Hepatocyte (in vitro differentiated cells): Measurements from ENCODE around the gene PER2. TPM values are rescaled to one million over a fixed set of nuclear protein-coding genes. Genes with fewer than 3 reads are reported as not detected.
A peak's percentile ranks its signal among the peaks of the same experiment; 100 is the strongest.

Experiments
- DNase-seq: peaks from one replicate; pipeline ENCODE4 v3.0.0-alpha.2; 2016; ENCODE audit warnings: low spot score
- H2AFZ ChIP-seq: fragments of 200-600 bp; sonication (generic); 2 replicates; pipeline ENCODE4 v1.6.0; 2016; ENCODE audit warnings: antibody characterized with exemption, mild to moderate bottlenecking
- H3K27ac ChIP-seq: fragments of 200-600 bp; sonication (generic); 2 replicates; pipeline ENCODE4 v1.5.1; 2016; ENCODE audit warnings: mild to moderate bottlenecking
- H3K27me3 ChIP-seq: fragments of 200-600 bp; sonication (generic); 2 replicates; pipeline ENCODE4 v1.6.1; 2016
- H3K36me3 ChIP-seq: fragments of 200-600 bp; sonication (generic); replicated peaks from 2 replicates; pipeline ENCODE4 v1.5.1; 2016; ENCODE audit warnings: low read depth; ENCODE audit not compliant: insufficient read depth
- H3K4me1 ChIP-seq: fragments of 200-600 bp; sonication (generic); 2 replicates; pipeline ENCODE4 v1.5.1; 2016; ENCODE audit warnings: mild to moderate bottlenecking, moderate library complexity; ENCODE audit not compliant: insufficient read depth
- H3K4me2 ChIP-seq: fragments of 200-600 bp; sonication (generic); 2 replicates; pipeline ENCODE4 v1.6.0; 2016
- H3K4me3 ChIP-seq: fragments of 200-600 bp; sonication (generic); 2 replicates; pipeline ENCODE4 v1.5.1; 2016; ENCODE audit warnings: mild to moderate bottlenecking
- H3K79me2 ChIP-seq: fragments of 200-600 bp; sonication (generic); 2 replicates; pipeline ENCODE4 v1.6.0; 2017; ENCODE audit warnings: mild to moderate bottlenecking
- H3K9me2 ChIP-seq: fragments of 200-600 bp; sonication (generic); replicated peaks from 2 replicates; pipeline ENCODE4 v1.6.0; 2017; ENCODE audit warnings: mild to moderate bottlenecking; ENCODE audit not compliant: insufficient read depth
- H3K9me3 ChIP-seq: fragments of 200-600 bp; sonication (generic); 2 replicates; pipeline ENCODE4 v1.5.1; 2016; ENCODE audit warnings: low read depth, mild to moderate bottlenecking
- H4K20me1 ChIP-seq: fragments of 200-600 bp; sonication (generic); 2 replicates; pipeline ENCODE4 v1.6.0; 2016; ENCODE audit warnings: mild to moderate bottlenecking; ENCODE audit not compliant: insufficient read depth, poor library complexity, severe bottlenecking
- CTCF ChIP-seq: fragments of 200-600 bp; sonication (generic); IDR thresholded peaks from 2 replicates; pipeline ENCODE4 v1.5.1; 2016; ENCODE audit warnings: antibody characterized with exemption, mild to moderate bottlenecking; ENCODE audit not compliant: poor library complexity
- EZH2 ChIP-seq: fragments of 200-600 bp; sonication (generic); IDR thresholded peaks from 2 replicates; pipeline ENCODE4 v1.6.1; 2016; ENCODE audit warnings: antibody characterized with exemption, mild to moderate bottlenecking, borderline replicate concordance
- EZH2phosphoT487 ChIP-seq: fragments of 200-600 bp; sonication (generic); IDR thresholded peaks from one replicate; pipeline ENCODE4 v1.6.1; 2018; ENCODE audit warnings: antibody characterized with exemption, mild to moderate bottlenecking, low read depth, moderate library complexity; ENCODE audit not compliant: unreplicated experiment, severe bottlenecking
- WGBS: methylation state at CpG from one replicate; pipeline ENCODE4 v1.1.6; 2016; ENCODE audit warnings: low lambda C conversion rate; ENCODE audit errors: missing lambda C conversion rate; 5-methylcytosine and 5-hydroxymethylcytosine counted together
- polyA plus RNA-seq: library from polyadenylated mRNA; unstranded; fragments of >200 nt; fragmentation: Nextera tagmentation; extraction: Ambion mirVana; gene quantifications from 2 replicates; pipeline ENCODE4 v1.2.1, GENCODE V29; 2016
- total RNA-seq: library from RNA; depleted of rRNA; stranded (reverse); fragments of >200 nt; gene quantifications from 2 replicates; pipeline ENCODE4 v1.2.3, GENCODE V29; 2014

Gene PER2
- total and polyA plus RNA-seq, 2 experiments from 2014 or later: 6.0 to 8.9 TPM

- Histone ChIP-seq H3K9me3 (no peaks in the 10 kb centered on the region), H3K36me3 (no peaks in the 10 kb centered on the region), H3K79me2 (peaks cover 78% of the 10 kb centered on the region), H3K4me3 (no peak overlapping the region), H3K27me3 (no peaks in the 10 kb centered on the region), H3K4me1 (peaks cover 14% of the 10 kb centered on the region), H4K20me1 (peaks cover 5% of the 10 kb centered on the region), H3K9me2 (no peaks in the 10 kb centered on the region), H3K27ac (peak overlapping the region; percentile 54), H3K4me2 (peak overlapping the region; percentile 30), H2AFZ (no peak overlapping the region)
- WGBS: 77% methylated on average over 12 of the region's 12 CpGs
- no peak for DNase-seq
- no peak for TF ChIP-seq EZH2phosphoT487
- TF ChIP-seq EZH2: no peak
- TF ChIP-seq CTCF: no peak
These were observed 8.2 kb downstream of the PER2 start for GRCh38 chr2:238280083-238280825.

- H3K27ac ChIP-seq: peak overlapping the region; percentile 54
- peaks cover 5% of the 10 kb centered on the region for H4K20me1 ChIP-seq
- no peak overlapping the region for H3K4me3 ChIP-seq
- H3K27me3 ChIP-seq: no peaks in the 10 kb centered on the region
- no peaks in the 10 kb centered on the region for H3K9me2 ChIP-seq
- H3K9me3 ChIP-seq: no peaks in the 10 kb centered on the region
- H3K4me2 ChIP-seq: no peak overlapping the region
- H2AFZ ChIP-seq: no peak overlapping the region
- H3K36me3 ChIP-seq: no peaks in the 10 kb centered on the region
- no peak for DNase-seq
- 94% methylated on average over 6 of the region's 6 CpGs for WGBS
- peaks cover 13% of the 10 kb centered on the region for H3K4me1 ChIP-seq
- H3K79me2 ChIP-seq: peaks cover 69% of the 10 kb centered on the region
- TF ChIP-seq EZH2phosphoT487 (no peak), EZH2 (no peak), CTCF (no peak)
These were observed 9.1 kb downstream of the PER2 start for GRCh38 chr2:238279324-238279682.

- 81% methylated on average over 9 of the region's 9 CpGs for WGBS
- Histone ChIP-seq H4K20me1 (peaks cover 5% of the 10 kb centered on the region), H3K9me2 (no peaks in the 10 kb centered on the region), H3K79me2 (peaks cover 64% of the 10 kb centered on the region), H3K9me3 (no peaks in the 10 kb centered on the region), H2AFZ (no peak overlapping the region), H3K27me3 (no peaks in the 10 kb centered on the region), H3K36me3 (no peaks in the 10 kb centered on the region), H3K27ac (no peak overlapping the region), H3K4me2 (no peak overlapping the region), H3K4me3 (no peak overlapping the region), H3K4me1 (peaks cover 9% of the 10 kb centered on the region)
- TF ChIP-seq EZH2phosphoT487 (no peak), EZH2 (no peak), CTCF (no peak)
- no peak for DNase-seq
These were observed 9.6 kb downstream of the PER2 start for GRCh38 chr2:238278626-238279323.
